Right lobe of liver (tissue), 6 donors: ENCODE results near the gene GPC2. TPM values are rescaled to one million over a fixed set of nuclear protein-coding genes. Genes with fewer than 3 reads are reported as not detected.
A peak's percentile ranks its signal among the peaks of the same experiment; 100 is the strongest.

ENCODE experiments used
- ATAC-seq, 4 donors: fragments of 200-7000 bp; cut with Tn5 transposase; one replicate each; pipeline ENCODE4 v1.9.1; 2020; ENCODE audit warnings: mild to moderate bottlenecking in 4 of 4, moderate library complexity in 4 of 4
- DNase-seq, 3 donors: peaks; one replicate each; pipeline ENCODE4 v3.0.0-alpha.2; 2020
- H3K27ac ChIP-seq, 3 donors: fragments of 200-600 bp; one replicate each; pipeline ENCODE4 v1.8.0; 2022
- H3K27me3 ChIP-seq, 2 donors: fragments of 200-600 bp; one replicate each; pipeline ENCODE4 v1.8.0; 2022
- H3K36me3 ChIP-seq, 4 donors: fragments of 200-600 bp; sonication (generic) in 1 of 4; one replicate each; pipeline versions ENCODE4 v1.5.1 to v1.8.0; 2017 to 2022; ENCODE audit warnings: control low read depth in 1 of 4
- H3K4me1 ChIP-seq, 4 donors: fragments of 200-600 bp; sonication (generic) in 1 of 4; one replicate each; pipeline versions ENCODE4 v1.5.1 to v1.8.0; 2017 to 2022; ENCODE audit warnings: control low read depth in 1 of 4
- H3K4me3 ChIP-seq, 3 donors: fragments of 200-600 bp; one replicate each; pipeline ENCODE4 v1.8.0; 2022
- H3K9me3 ChIP-seq, 4 donors: fragments of 200-600 bp; sonication (generic) in 1 of 4; one replicate each; pipeline versions ENCODE4 v1.5.1 to v1.8.0; 2017 to 2022; ENCODE audit warnings: control low read depth in 1 of 4
- POLR2A ChIP-seq: fragments of 450-650 bp; IDR thresholded peaks from one replicate; pipeline ENCODE4 v1.6.1; 2017; ENCODE audit warnings: antibody characterized with exemption, mild to moderate bottlenecking
- WGBS: methylation state at CpG from one replicate; pipeline ENCODE4 v1.1.6; 2018; ENCODE audit warnings: low coverage, low lambda C conversion rate; ENCODE audit not compliant: insufficient coverage; ENCODE audit errors: missing lambda C conversion rate; 5-methylcytosine and 5-hydroxymethylcytosine counted together
- intact Hi-C, 2 donors: fragments of 100-400 bp; cut with DNase I; formaldehyde crosslinking; loops; one replicate each; pipeline versions ENCODE4 v1.11.2 to v1.14.1; 2022
- total RNA-seq, 6 experiments: library from RNA; depleted of rRNA in 2 of 6; stranded (reverse); fragments of >200 nt in 2 of 6; fragmentation: NEBNext Ultra II Directional in 3 of 6; extraction: Animal tissue kit (Norgen Biotek cat#: 25700) in 3 of 6; gene quantifications; one replicate each; pipeline versions ENCODE4 v1.1.0 to v1.2.4, GENCODE V29; 2016 to 2023
- TF ChIP-seq, protein P1 (sequence below), 4 donors: fragments of 200-600 bp in 3 of 4; fragments of 450-650 bp in 1 of 4; IDR thresholded peaks; one replicate each; pipeline versions ENCODE4 v1.5.1 to v1.8.0; 2016 to 2022; ENCODE audit warnings: antibody characterized with exemption in 4 of 4, mild to moderate bottlenecking in 2 of 4
- donor health status: DM: no; HTN: yes; CAD: no.
- donor health status: DM: no; HTN: no; CAD: no.
- donor health status: DM: no; HTN: no; CAD: no.
- donor health status: DM: no; HTN: yes; CAD: no.
- donor health status: DM: no; HTN: yes; CAD: no.

Gene GPC2
- total RNA-seq, 6 experiments from 2014 or later = 0.35 to 0.40 TPM; not detected in 4

DNA sequence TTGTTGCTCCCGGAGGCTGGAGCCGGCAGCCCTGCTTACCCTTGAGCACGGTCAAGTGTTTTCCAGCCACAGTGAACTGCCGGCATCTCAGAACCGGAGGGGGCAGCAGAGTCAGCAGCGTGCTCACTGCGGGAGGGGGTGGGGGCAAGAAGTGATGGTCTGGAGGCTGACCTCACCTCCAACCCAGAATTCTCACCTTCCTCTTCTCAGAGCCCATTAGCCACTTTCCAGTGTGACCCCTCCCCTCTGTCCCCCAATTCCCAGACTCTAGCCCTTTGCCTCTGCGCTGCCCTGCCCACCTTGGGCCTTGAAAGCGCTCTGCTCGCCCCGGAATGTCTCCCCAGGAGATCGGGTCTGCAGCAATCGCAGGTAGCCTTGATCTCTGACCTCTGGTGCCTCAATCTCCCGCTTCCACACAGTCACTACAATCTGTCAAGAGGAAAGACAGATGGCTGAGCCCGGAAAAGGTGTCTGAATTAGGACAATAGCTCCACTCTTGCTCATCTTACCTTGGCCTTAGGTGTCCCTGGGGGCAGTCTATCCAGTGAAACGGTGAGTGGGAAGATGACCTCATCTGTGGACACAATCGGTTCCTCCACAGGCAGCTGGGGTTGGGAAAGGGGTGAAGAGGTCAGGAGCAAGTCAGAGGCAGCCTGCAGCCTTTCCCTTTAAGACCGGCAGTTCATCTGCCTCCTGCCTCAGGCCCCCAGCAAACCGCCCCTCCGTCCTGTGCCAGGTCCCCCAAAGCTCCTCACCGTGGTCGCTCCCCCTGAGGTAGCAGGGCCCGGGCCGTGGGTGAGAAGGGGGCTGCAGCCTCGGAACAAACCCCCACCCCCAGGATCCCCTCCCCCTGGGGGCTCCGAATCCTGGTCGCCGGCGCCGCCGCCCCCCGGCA is 19.6 kb downstream of the GPC2 start:
- DNase-seq = peak in 2 of 3 donors; percentile 67 to 70

DNA sequence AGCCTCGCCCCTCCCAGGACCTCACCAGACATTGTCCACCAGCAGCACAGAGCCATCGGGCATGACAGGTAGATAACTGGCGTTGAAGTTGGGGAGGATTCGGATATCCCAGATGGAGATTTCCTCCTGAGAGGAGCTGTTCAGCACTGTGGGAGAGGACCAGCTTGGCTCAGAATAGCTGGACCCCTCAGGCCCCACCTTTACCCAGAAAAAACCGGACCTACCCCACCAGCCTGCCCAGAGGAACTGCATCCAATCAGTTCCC is 20.2 kb downstream of the GPC2 start:
- WGBS = 57% methylated on average over 1 of the region's 5 CpGs
- Histone ChIP-seq H3K36me3 (peaks cover 0 to 18% (median 4%) of the 10 kb centered on the region in 4 donors), H3K27ac (no peak overlapping the region), H3K27me3 (no peaks in the 10 kb centered on the region), H3K4me1 (peaks cover 0 to 13% (median 0%) of the 10 kb centered on the region in 4 donors), H3K4me3 (peak overlapping the region in 1 of 3 donors; percentile 97), H3K9me3 (no peaks in the 10 kb centered on the region)
- intact Hi-C loops = no loop called here
- no peak for ATAC-seq
- TF ChIP-seq, protein P1, sequence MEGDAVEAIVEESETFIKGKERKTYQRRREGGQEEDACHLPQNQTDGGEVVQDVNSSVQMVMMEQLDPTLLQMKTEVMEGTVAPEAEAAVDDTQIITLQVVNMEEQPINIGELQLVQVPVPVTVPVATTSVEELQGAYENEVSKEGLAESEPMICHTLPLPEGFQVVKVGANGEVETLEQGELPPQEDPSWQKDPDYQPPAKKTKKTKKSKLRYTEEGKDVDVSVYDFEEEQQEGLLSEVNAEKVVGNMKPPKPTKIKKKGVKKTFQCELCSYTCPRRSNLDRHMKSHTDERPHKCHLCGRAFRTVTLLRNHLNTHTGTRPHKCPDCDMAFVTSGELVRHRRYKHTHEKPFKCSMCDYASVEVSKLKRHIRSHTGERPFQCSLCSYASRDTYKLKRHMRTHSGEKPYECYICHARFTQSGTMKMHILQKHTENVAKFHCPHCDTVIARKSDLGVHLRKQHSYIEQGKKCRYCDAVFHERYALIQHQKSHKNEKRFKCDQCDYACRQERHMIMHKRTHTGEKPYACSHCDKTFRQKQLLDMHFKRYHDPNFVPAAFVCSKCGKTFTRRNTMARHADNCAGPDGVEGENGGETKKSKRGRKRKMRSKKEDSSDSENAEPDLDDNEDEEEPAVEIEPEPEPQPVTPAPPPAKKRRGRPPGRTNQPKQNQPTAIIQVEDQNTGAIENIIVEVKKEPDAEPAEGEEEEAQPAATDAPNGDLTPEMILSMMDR (IDR thresholded peaks at IDR 0.05) = no peak
- TF ChIP-seq POLR2A = no peak
- DNase-seq = no peak

More for the DNA sequence above, 19.6 kb downstream of the GPC2 start:
- H3K36me3 ChIP-seq = peaks cover 0 to 18% (median 4%) of the 10 kb centered on the region in 4 donors
- H3K4me1 ChIP-seq = peaks cover 0 to 13% (median 0%) of the 10 kb centered on the region in 4 donors
- H3K27me3 ChIP-seq = no peaks in the 10 kb centered on the region
- TF ChIP-seq POLR2A = no peak
- TF ChIP-seq, protein P1 (IDR thresholded peaks at IDR 0.05) = no peak
- intact Hi-C loops = no loop called here
- peak overlapping the region; percentile 96 to 97 (median 97) for H3K4me3 ChIP-seq
- peak overlapping the region; percentile 60 to 78 (median 70) for H3K27ac ChIP-seq
- 30% methylated on average over 13 of the region's 32 CpGs for WGBS
- H3K9me3 ChIP-seq = no peaks in the 10 kb centered on the region
- ATAC-seq = peak; percentile 59 to 88 (median 68)

GRCh38 chr7:100156331-100157068 is 20.7 kb downstream of the GPC2 start:
- ATAC-seq = no peak
- intact Hi-C loops = no loop called here
- Histone ChIP-seq H3K27ac (no peak overlapping the region), H3K4me3 (no peak overlapping the region), H3K36me3 (peaks cover 0 to 18% (median 4%) of the 10 kb centered on the region in 4 donors), H3K4me1 (peaks cover 0 to 13% (median 0%) of the 10 kb centered on the region in 4 donors), H3K9me3 (no peaks in the 10 kb centered on the region), H3K27me3 (no peaks in the 10 kb centered on the region)
- WGBS = 83% methylated on average over 13 of the region's 16 CpGs
- no peak for DNase-seq
- TF ChIP-seq, protein P1 (IDR thresholded peaks at IDR 0.05) = no peak
- TF ChIP-seq POLR2A = no peak

- no peaks in the 10 kb centered on the region for H3K9me3 ChIP-seq
- no peak for ATAC-seq
- peaks cover 0 to 18% (median 4%) of the 10 kb centered on the region in 4 donors for H3K36me3 ChIP-seq
- no peak overlapping the region for H3K27ac ChIP-seq
- peaks cover 0 to 13% (median 0%) of the 10 kb centered on the region in 4 donors for H3K4me1 ChIP-seq
- no peak for TF ChIP-seq POLR2A
- TF ChIP-seq, protein P1 (IDR thresholded peaks at IDR 0.05) = no peak
- no peaks in the 10 kb centered on the region for H3K27me3 ChIP-seq
- DNase-seq = no peak
- no peak overlapping the region for H3K4me3 ChIP-seq
- intact Hi-C loops = no loop called here
- WGBS = 82% methylated on average over 15 of the region's 20 CpGs
These were observed 21.4 kb downstream of the GPC2 start for GRCh38 chr7:100155553-100156317.
